ENCODE measurements around the gene PTGER1. TPM values are rescaled to one million over a fixed set of nuclear protein-coding genes. Genes with fewer than 3 reads are reported as not detected.
"Not testable (repeated sequence)": the region's sequence is repeated elsewhere in the genome, so short reads cannot be mapped to it uniquely, and the experiment has no call there.

PTGER1 gene
- total RNA-seq, 1 donor from 2014 or later, result not detected

DNA sequence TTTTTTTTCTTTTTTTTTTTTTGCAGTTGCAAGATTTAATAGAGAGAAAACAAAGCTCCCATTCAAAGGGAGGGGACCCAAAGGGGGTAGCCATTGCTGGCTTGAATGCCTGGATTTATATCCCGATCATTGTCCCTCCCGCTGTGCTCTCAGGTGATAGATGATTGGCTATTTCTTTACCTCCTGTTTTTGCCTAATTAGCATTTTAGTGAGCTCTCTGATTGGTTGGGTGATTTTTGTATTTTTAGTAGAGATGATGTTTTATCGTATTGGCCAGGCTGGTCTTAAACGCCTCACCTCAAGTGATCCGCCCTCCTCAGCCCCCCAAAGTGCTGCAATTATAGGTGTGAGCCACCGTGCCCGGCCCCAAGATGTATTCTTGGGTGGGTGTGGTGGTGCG lies 29.4 kb upstream of the PTGER1 start:
- intact Hi-C loops (cut with DNase I); DNase-seq (ENCODE audit: low spot score): not testable (repeated sequence)

- DNase-seq (ENCODE audit: low spot score), result no peak
- intact Hi-C loops (cut with DNase I), result no loop called here
These were observed 28.1 kb upstream of the PTGER1 start for GRCh38 chr19:14503285-14503684.

DNA sequence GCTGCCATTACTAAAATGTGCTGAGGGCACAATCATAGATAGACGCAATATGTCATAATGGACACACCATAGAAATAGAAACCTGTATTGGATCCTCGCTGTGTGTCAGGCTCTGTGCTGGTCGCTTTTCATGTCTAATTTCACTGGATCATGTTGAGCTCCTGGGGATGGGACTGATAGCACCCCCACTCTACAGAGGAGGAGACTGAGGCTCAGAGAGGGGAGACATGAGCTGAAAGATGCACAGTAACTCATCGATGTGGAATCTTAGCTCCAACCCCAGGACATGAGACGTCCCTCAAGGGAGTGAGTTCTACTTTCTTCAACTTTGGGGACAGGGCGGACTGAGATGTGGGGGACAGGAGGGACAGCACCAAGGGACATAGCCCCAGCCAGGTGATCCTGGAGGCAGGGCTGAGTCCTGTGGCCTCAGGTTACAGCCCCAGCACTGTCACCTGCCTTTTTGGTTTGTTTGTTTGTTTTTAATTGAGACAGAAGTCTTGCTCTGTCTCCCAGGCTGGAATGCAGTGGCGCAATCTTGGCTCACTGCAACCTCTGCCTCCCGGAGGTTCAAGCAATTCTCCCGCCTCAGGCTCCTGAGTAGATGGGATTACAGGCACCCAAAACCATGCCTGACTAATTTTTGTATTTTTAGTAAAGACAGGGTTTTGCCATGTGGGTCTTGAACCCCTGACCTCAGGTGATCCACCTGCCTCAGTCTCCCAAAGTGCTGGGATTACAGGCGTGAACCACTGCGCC lies 27.4 kb upstream of the PTGER1 start:
- intact Hi-C loops (cut with DNase I), result no loop called here
- no peak for DNase-seq (ENCODE audit: low spot score)

- no peak for DNase-seq (ENCODE audit: low spot score)
- intact Hi-C loops (cut with DNase I), result no loop called here
These were observed 22.2 kb upstream of the PTGER1 start for GRCh38 chr19:14497228-14497921.

DNA sequence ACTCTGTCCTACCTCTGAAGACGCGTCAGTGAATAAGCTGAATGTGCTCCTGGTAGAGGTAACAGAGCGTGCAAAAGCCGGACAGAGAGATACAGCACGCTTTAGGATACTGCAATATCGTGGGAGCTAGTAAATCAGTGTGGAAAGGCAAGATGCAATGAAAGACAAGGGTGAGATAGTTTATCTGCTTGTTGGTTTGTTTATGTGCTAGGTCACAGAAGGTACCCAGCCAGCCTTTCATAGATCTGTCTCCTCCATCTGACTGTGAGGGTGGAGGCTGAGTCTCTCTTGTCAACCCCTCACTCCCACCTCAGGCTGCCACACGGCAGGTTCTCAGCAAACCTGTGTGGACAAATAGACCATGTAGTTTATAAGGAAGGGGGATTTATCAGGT lies 21.7 kb upstream of the PTGER1 start:
- no peak for DNase-seq (ENCODE audit: low spot score)
- intact Hi-C loops (cut with DNase I), result loop anchor here (1.0 kb wide), 1 partner anchor 21 kb away; the partner anchor contains the start of gene DNAJB1

- intact Hi-C loops (cut with DNase I), result loop anchor here (1.0 kb wide), 1 partner anchor 22 kb away; the partner anchor contains the start of gene DNAJB1
These were observed 21.1 kb upstream of the PTGER1 start, which contains the start of gene GIPC1 for GRCh38 chr19:14496029-14496833. TSS of gene GIPC1 (minus strand) at chr19:14496127. CDS start at chr19:14482976, 13,151 bp downstream.

DNA sequence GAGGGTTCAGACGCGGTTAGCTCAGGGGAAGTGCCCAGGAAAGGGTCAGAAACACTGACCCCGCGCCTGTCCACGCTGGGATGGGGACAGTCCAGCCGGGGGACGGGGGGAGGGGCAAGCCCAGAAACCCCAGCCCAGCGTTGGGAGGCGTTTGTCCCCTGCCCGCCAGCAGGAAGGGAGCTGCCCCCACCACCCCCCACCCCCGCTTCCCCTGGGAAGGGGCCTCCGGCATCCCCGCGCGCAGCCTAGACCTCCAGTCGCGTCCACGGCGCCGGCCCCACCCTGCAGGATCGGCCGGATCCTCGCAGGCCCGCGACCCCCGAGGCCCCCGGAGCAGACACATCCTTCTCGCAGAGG lies 20.5 kb upstream of the PTGER1 start:
- DNase-seq (ENCODE audit: low spot score), result no peak
- intact Hi-C loops (cut with DNase I), result loop anchor here (1.0 kb wide), 1 partner anchor 23 kb away; the partner anchor contains the start of gene DNAJB1

More at GRCh38 chr19:14496029-14496833, 21.1 kb upstream of the PTGER1 start, which contains the start of gene GIPC1:
- DNase-seq (ENCODE audit: low spot score), result peak; percentile 97

DNA sequence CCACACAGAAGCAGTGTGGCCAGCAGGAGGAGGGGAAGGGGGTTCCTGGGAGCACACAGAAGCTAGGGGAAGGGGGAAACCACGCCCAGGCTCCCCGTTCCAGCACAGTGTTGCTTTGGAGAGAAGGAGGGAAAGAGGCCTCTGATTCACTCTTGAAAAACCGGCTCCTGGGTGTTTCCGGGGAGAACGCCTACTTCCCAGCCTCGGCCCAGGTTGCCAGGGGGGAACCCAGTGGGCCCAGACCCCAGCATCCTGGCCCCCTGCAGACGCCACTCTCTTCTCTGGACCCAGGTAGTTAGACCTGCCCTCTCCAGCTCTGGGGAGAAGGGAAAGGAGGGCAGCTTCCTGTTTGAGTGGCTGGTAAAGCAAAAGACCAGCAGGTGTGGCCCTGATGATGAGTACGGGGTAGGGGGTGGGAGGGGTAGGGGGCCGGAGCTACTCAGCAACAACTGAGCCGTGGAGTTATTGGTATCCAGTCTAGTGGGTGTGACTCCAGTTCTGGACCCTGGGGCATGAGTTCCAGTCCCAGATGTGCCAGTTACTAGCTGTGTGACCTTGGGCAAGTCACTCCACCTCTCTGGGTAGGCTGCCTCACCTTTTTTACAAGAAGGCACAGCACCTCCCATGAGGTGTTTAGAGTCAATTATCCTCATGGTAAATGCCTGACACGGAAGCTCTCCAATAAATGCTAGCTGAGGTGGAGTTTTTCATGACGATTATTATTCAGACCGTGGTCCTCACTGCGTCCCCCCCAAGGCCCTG lies 19.9 kb upstream of the PTGER1 start:
- DNase-seq (ENCODE audit: low spot score), result no peak
- intact Hi-C loops (cut with DNase I), result no loop called here

DNA sequence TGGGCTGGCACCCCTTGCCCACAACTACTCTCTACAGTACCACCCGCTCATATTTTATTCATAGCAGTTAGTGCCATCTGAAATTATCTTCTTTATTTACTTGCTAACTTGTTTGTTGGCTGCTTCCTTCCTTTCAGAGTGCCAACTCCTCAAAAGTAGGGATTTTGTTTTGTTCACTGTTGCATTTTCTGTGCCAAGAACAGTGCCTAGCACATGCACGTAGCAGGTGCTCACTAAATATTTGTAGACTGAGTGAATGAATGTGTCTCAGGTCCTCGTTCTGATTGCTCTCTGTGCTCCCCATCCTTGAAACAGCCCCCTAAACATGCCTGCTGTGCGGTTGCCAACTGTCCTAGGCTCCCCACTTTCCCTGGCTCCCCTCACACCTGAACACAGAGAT lies 19.3 kb upstream of the PTGER1 start:
- intact Hi-C loops (cut with DNase I), result no loop called here
- no peak for DNase-seq (ENCODE audit: low spot score)

DNA sequence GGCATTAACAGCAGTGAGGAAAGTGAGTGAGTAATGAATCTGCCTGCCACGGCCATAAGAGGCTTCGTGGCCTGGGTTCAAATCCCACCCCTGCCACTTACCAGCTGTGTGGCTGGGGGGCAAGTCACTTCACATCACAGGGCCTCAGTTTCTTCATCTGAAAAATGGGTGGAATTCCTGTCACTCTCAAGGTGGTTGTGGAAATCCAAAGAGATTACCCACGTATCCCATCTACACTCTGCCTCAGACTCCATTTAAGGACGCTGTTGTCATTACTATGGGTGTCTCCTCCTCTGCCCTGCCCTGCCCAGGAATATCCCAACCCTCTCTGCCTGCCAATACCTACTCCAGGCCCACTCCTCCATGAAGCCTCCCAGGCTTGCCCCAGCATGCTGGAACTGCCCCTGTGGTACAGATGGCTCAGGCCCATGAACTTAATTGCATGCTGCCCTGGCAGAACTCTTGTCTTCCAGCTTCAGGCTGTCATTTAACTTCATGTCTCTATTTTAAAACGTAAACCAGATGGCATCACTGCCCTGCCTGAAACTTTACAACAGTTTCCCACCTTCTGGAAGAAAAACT lies 17.7 kb upstream of the PTGER1 start:
- intact Hi-C loops (cut with DNase I), result no loop called here
- DNase-seq (ENCODE audit: low spot score), result no peak

- intact Hi-C loops (cut with DNase I), result no loop called here
- DNase-seq (ENCODE audit: low spot score), result no peak
These were observed 12.4 kb upstream of the PTGER1 start for GRCh38 chr19:14487370-14488125.

GRCh38 chr19:14482172-14482941 lies 7.2 kb upstream of the PTGER1 start:
- intact Hi-C loops (cut with DNase I), result no loop called here
- no peak for DNase-seq (ENCODE audit: low spot score)

- no peak for DNase-seq (ENCODE audit: low spot score)
- intact Hi-C loops (cut with DNase I), result no loop called here
These were observed 5.5 kb upstream of the PTGER1 start for GRCh38 chr19:14480700-14481079.

DNA sequence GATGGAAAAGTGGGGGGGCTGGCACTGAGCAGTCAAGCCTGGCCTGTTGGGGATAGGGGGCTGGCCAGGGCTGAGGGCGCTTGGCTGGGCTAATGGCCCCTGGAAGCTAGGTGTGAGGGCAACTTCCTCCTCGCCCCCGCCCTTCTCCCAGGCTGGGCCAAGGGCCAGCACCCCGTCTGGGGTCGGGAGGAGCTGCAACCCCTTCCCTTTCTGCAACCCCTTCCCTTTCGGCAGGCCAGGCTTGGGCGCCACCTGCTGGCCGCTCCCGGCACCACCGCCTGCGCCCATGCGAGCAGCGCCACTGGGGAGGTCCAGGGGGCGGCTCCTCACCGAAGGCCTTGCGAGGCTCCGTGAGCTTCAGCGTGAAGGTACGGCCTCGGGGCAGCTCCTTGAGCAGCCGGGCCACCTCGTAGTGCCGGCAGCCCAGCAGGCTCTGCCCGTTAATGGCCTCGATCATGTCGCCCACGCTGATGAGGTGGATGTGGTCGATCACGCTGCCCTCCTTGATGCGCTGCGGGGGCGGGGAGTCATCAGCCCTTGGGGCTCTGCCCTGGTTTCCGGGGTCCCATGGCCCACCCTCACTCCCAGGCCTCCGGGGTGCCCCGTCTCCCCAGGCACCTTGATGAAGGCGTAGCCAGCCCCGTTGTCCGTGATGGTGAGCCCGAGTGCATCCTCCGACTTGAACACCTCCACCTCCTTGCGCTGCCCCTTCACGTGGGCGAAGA lies 5.0 kb upstream of the PTGER1 start:
- intact Hi-C loops (cut with DNase I), result loop anchor here (10.0 kb wide), 1 partner anchor 335 kb away; no protein-coding TSS in a partner anchor
- peak; percentile 84 for DNase-seq (ENCODE audit: low spot score)

GRCh38 chr19:14479309-14479974 lies 4.3 kb upstream of the PTGER1 start:
- no peak for DNase-seq (ENCODE audit: low spot score)
- intact Hi-C loops (cut with DNase I), result loop anchor here (10.0 kb wide), 1 partner anchor 335 kb away; no protein-coding TSS in a partner anchor

DNA sequence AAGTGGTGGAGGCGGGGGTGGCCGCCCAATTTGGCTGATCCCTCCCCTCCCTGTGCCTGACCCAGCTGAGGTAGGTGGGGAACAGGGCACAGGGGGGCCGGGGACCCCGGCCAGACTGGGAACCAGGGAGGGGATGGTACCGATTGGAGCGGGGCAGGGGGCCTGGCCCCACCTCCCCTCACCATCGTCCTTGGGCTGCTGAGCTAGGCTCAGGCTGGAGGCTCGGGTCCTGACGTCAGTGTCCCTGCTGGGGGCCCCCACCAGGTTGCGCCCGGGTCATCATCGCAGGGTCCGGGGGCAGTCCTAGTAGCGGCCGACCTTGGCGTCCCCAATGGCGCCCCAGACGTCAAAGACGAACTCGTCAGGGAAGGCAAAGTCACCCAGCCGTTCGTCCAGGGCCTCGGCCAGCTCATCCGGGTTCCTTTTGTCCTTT lies 3.0 kb upstream of the PTGER1 start:
- no peak for DNase-seq (ENCODE audit: low spot score)
- intact Hi-C loops (cut with DNase I), result loop anchor here (10.0 kb wide), 1 partner anchor 333 kb away; no protein-coding TSS in a partner anchor
